GM18907 (cell line): ENCODE results near the gene MAP4K3.
"Not testable (repeated sequence)": the region's sequence is repeated elsewhere in the genome, so short reads cannot be mapped to it uniquely, and the experiment has no call there.

Experiments used
- ATAC-seq: cut with Tn5 transposase; IDR thresholded peaks from one replicate; pipeline ENCODE4 v1.9.1; 2021; ENCODE audit warnings: mild to moderate bottlenecking, moderate library complexity; ENCODE audit not compliant: unreplicated experiment

The MAP4K3 gene

GRCh38 chr2:39377226-39377939 lies 59.7 kb downstream of the MAP4K3 start:
- peak; percentile 88 for ATAC-seq

GRCh38 chr2:39375917-39376316 lies 61.2 kb downstream of the MAP4K3 start:
- ATAC-seq = no peak

GRCh38 chr2:39373181-39373802 lies 63.8 kb downstream of the MAP4K3 start:
- no peak for ATAC-seq

GRCh38 chr2:39370101-39370500 lies 67.0 kb downstream of the MAP4K3 start:
- no peak for ATAC-seq

- no peak for ATAC-seq
Measured at GRCh38 chr2:39368846-39369245, 68.2 kb downstream of the MAP4K3 start.

- no peak for ATAC-seq
Measured at GRCh38 chr2:39368376-39368775, 68.7 kb downstream of the MAP4K3 start.

GRCh38 chr2:39362595-39362994 lies 74.5 kb downstream of the MAP4K3 start:
- ATAC-seq = no peak

GRCh38 chr2:39361511-39361910 lies 75.6 kb downstream of the MAP4K3 start:
- ATAC-seq = no peak

- not testable (repeated sequence) for ATAC-seq
Measured at GRCh38 chr2:39360342-39360741, 76.7 kb downstream of the MAP4K3 start.

- no peak for ATAC-seq
Measured at GRCh38 chr2:39359453-39360038, 77.5 kb downstream of the MAP4K3 start.

GRCh38 chr2:39356922-39357639 lies 80.0 kb downstream of the MAP4K3 start:
- ATAC-seq = no peak

- no peak for ATAC-seq
Measured at GRCh38 chr2:39350658-39351057, 86.4 kb downstream of the MAP4K3 start.

- no peak for ATAC-seq
Measured at GRCh38 chr2:39338502-39338901, 98.6 kb downstream of the MAP4K3 start.

GRCh38 chr2:39335930-39336329 lies 101.2 kb downstream of the MAP4K3 start:
- no peak for ATAC-seq

GRCh38 chr2:39334978-39335377 lies 102.1 kb downstream of the MAP4K3 start:
- no peak for ATAC-seq

GRCh38 chr2:39334529-39334928 lies 102.6 kb downstream of the MAP4K3 start:
- ATAC-seq = no peak

- no peak for ATAC-seq
Measured at GRCh38 chr2:39326644-39327043, 110.4 kb downstream of the MAP4K3 start.

GRCh38 chr2:39325966-39326365 lies 111.1 kb downstream of the MAP4K3 start:
- no peak for ATAC-seq

GRCh38 chr2:39321056-39322035 lies 115.7 kb downstream of the MAP4K3 start:
- not testable (repeated sequence) for ATAC-seq

- no peak for ATAC-seq
Measured at GRCh38 chr2:39320162-39320561, 116.9 kb downstream of the MAP4K3 start.
